GM19452 (cell line): ENCODE results near the gene LINC01488.

Source experiments
- ATAC-seq: cut with Tn5 transposase; IDR thresholded peaks from one replicate; pipeline ENCODE4 v1.9.1; 2021; ENCODE audit not compliant: unreplicated experiment

LINC01488 gene

DNA sequence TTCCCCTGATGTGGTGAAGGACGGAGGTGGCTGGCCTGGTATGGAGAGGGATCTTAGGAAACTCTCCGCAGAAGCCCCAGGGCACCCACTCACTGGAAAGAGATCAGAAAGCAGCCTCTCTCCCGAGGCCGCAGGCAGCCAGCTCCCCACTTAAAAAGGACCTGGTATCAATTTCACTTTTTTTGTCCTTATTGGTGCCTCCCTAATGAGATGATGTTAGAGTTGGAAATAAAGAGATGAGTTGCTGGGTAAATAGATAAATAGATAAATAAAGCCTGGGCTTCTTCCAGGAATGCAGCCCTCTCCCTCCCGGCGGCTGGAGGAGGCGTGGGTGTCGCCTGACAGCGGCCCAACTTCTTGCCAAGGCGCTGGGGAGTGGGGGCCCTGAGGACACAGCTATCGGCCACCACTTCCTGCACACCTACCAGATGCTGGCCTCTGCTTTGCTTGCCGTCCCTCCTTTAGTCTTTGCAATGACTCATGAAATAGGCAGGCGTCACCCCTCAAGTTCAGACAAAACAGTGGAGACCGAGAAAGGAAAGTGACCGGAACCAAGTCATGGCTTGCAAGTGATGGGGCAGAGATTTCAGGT lies 42.9 kb downstream of the LINC01488 start:
- ATAC-seq, result no peak

DNA sequence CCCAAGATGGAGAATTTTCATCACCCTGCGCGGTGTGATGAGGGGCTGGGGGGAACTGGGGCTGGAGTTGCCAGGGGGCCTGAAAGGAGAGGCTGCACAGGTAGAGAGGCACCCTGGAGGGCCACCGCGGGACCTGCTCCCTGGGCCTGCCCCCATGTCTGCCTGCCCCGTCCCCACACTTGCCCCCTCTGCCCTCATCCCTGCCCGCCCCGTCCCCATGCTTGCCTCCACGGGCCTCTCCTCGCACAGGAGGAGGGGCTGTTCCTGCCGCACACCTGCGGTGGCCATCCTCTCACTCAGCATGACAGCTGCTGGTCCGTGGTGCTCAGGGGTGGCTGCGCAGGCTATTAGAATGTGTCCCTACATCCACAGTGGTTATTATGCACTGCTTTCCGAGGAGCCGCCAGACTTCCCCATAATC lies 43.5 kb downstream of the LINC01488 start:
- ATAC-seq, result no peak

DNA sequence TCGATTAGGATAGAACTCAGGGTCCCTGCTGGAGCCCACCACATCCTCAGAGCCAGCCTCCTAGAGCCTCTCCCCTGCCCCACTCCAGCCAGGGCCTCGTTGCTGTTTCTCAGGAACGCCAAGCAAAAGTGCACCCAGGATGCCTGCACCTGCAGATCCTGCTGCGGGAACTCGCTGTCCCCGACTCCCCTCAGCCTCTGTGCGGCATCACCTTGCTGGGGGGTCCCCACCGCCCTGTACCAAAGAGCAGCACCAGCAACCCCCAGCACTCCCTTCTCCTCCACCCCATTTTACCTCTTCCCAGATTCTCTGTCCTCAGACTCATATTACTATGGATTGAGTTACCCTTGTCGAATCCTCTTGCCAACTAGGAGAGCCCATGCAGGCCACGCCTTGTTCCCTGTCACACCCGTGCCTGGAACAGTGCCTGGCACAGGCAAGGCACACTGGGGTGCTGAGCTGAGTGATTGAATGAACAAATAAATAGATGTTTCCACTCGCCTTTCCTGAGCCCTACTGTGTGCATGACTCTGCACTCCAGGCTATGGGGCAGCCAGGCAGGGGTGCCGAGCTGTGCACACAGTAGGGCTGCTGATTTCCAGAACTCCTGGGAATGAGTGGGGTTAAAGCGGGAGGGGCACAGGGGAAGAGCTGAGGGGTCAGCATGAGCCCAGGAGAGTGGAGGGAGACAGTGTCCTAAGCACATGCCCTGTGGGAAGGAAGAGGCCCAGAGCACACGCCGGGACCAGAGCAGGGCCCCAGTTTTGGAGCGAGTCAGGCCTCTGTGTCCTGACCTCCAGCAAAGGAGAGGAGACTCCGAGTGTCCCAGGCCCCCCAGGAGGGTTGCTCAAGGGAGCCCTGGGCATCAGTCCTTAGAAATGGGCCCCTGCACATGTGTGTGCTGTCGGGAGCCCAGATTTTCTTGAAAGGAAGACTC lies 44.3 kb downstream of the LINC01488 start:
- no peak for ATAC-seq

DNA sequence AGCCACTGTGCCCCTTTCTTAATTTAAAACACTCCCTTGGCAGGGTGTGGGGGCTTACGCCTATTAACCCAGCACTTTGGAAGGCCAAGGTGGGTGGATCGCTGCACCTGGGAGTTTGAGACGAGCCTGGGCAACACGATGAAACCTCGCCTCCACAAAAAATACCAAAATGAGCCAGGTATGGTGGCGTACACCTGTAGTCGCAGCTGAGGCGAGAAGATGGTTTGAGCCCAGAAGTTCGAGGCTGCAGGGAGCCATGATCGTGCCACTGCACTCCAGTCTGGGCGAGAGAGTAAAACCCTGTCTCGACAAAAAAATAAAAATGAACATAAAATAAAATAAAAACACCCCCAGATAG lies 45.0 kb downstream of the LINC01488 start:
- no peak for ATAC-seq

DNA sequence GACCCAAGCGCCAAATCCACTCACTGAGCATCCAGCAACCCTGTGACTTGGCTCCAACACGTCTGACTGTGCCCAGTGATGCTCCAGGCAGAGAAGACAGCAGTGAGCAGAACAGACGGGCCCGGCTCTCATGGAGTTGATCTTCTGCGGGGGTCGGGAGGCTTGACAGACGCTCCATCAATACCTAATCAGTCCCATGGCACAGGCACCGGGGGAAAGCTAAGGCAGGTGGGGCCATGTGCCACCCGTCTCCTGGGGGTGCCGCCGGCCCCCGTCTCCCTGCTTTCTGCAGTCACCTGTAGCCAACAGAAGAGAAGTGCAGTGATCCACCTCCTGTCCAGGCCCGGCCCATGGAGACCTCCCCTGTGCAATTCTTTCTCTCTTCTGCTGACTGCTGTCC lies 47.5 kb downstream of the LINC01488 start:
- no peak for ATAC-seq

DNA sequence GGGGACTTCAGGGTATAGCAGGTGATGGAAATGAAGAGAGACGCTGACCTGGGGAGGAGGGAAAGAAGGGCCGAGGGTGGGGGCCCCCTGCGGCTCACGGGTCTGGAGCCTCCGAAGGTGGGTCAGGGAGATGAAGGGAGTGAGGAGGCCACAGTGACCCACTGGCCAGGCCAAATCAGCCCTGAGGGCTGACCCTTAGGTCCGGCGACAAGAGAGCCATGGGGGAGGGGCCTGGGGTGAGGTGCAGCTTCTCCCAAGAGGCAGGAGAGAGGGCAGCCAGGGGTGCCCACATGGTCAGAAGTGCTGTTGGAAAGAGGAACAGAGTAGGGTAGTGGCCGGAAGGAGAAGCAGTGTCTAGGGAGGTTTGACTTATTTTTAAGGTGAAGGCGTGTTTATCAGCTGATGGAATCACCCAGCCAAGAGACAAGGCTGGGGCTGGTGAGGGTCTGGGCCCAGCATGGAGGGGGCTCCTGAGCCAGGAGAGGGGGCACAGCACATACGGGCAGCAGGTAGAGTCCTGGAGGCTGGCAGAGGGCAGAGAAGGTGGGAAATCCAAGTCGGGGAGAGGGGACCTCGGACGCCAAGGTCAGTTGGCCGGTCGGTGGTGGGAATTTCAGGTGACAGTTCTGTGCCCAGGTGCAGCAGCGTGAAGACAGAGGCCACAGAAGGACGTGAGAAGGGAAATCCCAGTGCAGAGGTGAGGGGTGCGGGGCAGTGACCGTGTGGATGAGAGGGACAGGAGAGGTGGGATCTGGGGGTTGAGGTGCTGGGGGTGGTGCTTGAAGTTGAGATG lies 49.0 kb downstream of the LINC01488 start:
- no peak for ATAC-seq

DNA sequence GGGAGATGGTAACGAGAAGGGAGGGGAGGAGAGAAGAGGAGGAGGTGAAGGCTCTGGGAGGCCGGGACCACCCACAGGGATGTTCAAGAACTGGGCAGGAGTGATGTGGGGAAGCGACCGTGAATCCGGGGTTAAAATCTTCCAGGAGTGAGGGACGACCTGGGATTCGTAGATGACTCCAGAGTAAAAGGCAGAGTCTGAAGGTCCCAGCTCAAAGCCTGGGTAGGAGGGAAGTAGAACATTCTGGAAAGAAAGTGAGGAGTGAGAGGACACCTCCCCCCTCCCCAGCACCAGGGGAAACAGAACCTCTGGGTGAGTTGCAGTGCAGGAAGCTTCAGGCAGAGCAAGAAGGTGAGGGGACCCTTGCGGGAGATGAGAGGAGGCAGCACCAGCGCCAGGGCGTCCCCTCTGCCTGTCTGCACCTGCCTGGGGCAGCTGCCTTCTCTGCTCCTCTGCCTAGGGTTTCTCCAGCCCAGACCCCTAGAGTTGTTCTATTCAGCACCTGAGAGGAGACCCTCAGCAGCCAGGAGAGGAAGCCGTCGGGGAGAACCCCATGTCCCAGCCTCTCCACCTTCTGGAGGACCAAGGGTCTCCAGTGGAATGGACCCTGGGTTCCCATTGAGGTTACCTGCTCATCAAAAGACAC lies 49.7 kb downstream of the LINC01488 start:
- no peak for ATAC-seq

DNA sequence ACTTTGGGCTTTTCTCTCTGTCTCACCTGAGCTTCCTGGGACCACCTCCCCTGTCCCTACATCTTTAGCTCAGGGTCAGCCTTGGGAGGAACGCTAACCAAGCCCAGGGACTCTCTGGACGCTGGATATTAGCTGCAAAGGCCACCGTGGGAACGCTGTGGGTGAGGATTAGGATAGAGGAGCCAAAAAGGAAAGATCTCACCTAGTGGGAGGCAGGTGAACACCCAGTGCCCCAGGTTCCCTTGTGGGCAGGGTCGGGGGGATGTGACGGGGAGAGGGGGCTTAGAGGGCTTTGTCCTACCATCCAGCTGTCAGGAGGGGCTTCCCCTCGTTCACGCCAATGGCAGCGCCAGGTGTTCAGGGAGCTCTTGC lies 50.2 kb downstream of the LINC01488 start:
- ATAC-seq, result no peak

DNA sequence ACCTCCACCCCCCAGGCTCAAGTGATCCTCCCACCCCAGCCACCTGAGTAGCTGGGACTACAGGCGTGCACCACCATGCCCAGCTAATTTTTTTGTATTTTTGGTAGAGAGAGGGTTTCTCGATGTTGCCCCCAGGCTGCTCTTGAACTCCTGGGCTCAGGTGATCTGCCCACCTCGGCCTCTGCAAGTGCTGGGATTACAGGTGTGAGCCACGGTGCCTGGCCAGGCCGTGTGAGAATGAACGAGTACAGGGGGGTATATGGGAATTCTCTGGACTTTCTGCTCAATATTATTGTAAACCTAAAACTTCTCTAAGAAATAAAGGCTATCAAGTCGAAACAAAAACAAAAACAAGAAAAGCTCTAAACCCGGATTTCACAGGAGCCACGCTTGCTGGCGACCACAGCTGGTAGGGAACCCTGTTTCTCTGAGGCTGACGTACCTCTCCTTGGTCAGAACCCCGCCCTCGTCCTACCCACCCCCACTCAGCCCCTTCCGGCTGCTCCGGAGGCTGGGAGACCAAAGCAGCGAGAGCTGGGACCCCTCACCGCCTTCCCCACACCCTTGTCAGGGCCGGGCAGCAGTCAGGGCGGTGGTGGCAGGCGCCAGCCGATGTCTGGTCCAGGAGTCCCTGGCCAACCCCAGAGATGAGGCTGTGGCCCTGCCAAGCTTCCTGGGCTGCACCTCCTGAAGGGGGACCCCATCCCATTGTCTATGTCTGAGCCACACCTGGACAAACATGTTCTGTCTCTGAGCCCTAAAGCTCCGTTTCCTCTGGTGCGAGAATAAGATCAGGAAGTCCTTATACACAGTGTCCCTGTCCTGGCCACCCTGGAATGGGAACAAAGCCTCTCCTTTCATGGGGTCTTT lies 52.1 kb downstream of the LINC01488 start:
- no peak for ATAC-seq

DNA sequence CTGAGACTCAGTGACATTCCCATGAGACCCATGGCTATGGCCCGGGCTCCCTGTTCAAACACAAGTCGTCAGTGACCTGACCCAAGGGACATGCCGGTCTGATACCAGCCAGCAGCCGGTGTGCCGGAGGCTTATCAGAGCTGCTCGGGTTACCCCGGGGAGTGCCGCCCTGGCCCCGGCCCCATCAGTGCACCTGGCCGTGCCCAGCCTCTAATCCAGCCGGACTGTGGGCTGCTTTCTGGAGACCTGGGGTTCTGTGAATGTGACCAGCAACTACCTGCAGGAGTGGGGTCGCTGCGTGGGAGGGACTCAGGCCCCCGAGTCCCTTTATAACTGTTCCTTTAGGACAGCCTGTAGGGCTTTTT lies 52.7 kb downstream of the LINC01488 start:
- no peak for ATAC-seq

DNA sequence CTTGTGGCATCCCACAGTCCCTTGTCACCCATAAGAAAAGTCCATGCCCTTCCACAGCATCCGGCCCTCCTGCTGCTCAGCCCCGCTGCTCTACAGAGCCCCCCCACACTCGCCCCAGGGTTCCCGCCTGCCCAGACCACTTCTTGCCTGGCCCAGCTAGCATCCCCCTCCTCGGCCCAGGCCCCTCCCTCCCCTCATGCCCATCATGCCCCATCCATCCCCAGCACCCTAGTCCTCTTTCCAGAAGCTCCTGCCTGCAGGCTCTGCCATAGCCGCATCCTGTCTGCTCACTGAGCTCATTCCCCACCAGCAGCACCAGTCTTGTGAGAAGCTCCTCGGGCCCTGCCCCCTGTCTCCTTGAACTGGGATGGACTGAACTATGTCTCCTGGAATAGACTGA lies 54.4 kb downstream of the LINC01488 start:
- ATAC-seq, result no peak

DNA sequence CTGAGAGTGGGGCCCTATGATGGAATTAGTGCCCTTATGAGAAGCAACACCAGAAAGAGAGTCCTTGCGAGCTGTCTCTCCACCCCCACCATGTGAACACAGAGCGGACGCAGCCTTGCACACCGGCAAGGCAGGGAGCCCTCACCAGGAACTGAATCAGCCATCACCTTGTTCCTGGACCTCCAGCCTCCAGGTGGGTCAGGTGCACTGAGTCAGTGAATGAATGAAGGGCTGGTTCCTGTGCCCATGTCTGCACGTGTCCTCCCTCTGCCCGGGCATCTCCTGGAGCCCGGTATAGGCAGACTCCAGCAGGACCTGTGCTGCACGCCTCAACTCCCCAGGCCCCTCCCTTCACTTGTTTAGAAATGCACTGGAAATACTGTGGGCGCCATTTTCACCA lies 54.9 kb downstream of the LINC01488 start:
- no peak for ATAC-seq

DNA sequence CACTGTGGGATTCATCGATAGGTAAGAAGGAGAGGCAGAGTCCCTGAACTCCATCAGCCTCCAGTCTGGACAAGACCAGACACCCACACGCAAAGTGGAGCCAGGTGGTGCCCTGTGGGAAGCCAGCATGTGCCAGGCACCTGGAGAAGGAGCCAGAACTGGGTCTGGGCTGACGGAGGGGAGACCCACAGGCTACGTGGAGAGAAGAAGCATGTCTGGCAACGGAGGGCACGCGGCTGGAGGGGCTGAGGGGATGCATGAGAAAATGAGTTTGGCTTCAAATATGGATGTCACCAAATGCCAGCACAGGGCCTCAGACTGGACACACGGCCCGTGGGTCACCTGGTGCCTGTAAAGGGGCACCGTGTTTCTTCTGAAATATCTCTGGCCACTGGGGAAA lies 55.7 kb downstream of the LINC01488 start:
- ATAC-seq, result no peak

DNA sequence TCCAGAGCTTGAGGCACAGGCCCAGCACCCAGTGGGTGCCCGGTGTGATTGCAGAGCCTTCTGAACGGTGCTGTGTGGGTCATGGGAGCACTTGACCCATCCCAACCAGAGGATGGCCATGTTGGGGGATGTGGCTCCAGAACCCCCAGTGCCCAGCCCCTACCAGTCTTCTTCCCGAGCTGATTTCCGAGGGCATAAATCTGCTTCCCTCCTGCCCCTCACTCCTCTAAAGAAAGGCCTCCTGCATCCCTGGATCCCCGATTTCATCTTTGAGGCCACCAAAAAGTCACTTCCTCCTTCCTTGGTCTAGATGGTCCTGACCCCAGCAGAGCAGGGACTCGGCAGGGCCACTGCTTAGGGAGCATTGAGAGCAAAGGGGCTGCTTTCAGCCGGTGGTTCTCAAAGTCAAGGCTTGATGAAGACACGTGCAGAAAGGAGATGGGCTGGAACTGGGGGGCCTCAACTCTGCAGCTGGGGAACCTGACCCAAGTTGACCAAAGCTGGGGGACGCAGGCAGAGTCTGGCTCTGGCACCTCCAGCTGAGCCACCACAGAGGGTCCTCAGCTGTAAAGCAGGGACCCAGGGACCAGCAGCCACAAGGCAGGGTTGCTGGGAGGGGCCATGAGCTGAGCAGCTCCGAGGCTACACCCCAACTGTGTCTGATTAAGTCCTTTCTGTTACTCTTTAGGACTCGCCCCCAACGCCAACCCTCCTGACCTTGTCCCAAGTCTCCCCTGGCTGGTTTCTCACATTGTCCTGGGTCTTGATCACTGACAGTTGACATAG lies 56.6 kb downstream of the LINC01488 start:
- no peak for ATAC-seq

DNA sequence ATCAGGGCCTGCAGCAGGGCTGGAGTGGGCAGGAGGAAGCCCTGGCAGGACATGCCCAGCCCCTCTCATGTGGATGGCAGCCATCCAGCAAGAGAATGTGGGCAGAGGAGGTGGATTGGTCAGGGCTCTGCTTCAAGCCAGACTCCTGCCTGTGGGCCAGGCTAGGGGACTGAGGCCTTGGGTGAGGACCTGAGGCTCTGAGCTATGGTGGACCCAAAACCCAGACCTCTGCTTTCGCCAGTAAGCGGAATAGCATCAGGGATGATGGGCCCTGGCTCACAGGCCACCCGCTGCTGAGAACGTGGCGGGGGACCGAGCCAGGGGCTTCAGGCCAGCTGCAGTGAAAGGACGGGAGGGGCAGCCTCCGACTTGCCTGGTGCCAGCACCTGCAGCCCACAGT lies 57.4 kb downstream of the LINC01488 start:
- no peak for ATAC-seq

DNA sequence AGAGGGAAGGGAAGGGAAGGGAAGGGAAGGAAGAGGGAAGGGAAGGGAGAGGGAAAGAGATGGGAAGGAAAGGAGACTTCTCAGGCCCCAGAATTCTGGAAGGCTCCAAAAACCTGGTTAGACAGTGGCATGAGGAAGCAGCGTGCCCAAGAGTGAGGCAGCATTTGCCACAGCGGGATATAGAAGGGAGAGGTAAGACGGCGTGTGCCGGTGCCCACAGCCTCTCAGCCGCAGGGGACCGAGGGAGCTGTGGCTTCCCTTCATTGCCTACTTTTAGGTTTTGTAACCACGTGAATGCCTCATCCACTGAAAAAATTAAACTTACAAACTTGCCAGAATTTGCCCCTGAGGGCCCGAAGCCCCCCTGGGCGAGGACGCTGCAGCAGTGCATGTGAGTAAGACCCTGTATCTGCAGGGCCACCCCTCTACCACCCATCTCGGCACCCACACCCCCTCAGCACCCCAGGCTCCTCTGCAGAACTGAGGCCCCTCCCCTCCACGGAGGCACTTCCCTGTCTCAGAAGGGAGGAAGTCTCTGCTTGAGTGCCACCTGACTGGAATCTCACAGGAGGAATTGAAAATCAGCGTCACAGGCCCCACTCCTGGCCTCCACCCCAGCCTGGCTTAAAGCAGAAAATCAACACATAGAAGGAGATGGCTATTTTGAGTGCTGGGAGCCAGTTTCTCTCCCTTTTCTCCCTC lies 58.1 kb downstream of the LINC01488 start:
- no peak for ATAC-seq

DNA sequence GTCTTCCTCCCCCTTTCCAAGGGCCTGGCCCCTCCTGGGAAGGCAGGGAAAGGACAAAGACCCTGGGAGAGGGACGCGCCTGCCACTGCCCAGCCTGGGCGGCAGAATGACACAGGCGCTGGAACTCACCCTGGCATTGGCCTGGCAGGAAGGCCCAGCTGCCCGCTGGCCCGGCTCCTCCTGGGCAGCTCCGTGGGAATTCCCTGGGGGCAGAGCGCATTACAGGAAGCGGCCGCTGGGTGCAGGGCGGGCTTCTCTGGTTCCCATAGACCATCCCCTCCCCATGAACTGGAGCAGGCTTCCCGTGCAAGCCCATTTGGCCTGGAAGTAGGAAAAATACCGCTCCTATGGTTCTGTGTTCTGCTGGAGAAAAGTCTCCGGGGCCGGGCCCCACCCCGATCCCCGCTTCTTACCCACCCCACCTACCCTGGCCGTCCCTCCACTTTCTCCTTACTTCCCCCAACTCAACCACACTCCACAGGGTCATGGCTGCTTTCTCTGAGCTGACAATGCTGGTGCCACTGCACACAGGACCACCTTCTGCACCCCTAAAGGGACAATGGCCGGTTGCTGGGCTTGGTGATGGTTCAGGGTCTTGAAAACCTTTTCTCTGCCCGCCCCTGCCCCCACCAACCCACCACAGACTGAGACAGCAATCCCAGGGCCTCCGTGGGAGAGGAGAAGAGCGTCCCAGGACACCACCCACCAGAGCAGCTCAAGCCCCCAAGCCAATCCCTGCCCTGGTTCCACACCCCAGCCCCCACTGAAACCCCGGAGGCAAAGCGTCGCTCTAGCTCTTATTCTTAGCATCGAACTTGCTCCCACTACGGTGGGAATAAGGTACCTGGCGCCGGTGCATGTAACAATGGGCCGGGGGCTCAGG lies 58.9 kb downstream of the LINC01488 start:
- ATAC-seq, result no peak

DNA sequence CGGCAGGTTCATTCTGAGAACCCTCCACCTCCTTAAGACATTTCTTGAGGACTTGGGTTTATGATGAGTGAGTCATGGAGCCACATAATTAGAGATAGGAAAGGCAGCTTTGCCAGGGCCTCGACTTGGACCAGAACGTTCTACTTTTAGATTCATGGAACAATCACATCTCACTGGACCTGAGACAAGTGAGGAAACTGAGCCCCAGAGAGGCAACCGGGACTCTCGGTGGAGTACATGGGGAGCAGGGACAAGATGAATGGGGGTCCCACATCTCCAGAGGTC lies 59.5 kb downstream of the LINC01488 start:
- ATAC-seq, result no peak
